Neural progenitor cell (in vitro differentiated cells): Measurements from ENCODE around the gene CYB5B. TPM values are rescaled to one million over a fixed set of nuclear protein-coding genes. Genes with fewer than 3 reads are reported as not detected.

Experiments used
- DNase-seq: peaks from one replicate; pipeline ENCODE4 v3.0.0-alpha.2; 2016; ENCODE audit warnings: low spot score
- H2AFZ ChIP-seq: fragments of 200-600 bp; sonication (generic); replicated peaks from 2 replicates; pipeline ENCODE4 v1.6.1; 2016; ENCODE audit warnings: antibody characterized with exemption
- H3F3A ChIP-seq: fragments of 200-600 bp; sonication (generic); 2 replicates; pipeline ENCODE4 v1.6.1; 2016; ENCODE audit warnings: antibody characterized with exemption, low read depth
- H3K27ac ChIP-seq: fragments of 200-600 bp; sonication (generic); 2 replicates; pipeline ENCODE4 v1.5.1; 2016; ENCODE audit warnings: mild to moderate bottlenecking
- H3K27me3 ChIP-seq: fragments of 200-600 bp; sonication (generic); 2 replicates; pipeline ENCODE4 v1.6.1; 2016; ENCODE audit warnings: mild to moderate bottlenecking, moderate library complexity
- H3K36me3 ChIP-seq: fragments of 200-600 bp; sonication (generic); 2 replicates; pipeline ENCODE4 v1.5.1; 2016
- H3K4me1 ChIP-seq: fragments of 200-600 bp; sonication (generic); 2 replicates; pipeline ENCODE4 v1.6.1; 2016; ENCODE audit warnings: mixed run types
- H3K4me2 ChIP-seq: fragments of 200-600 bp; sonication (generic); 2 replicates; pipeline ENCODE4 v1.6.1; 2016
- H3K4me3 ChIP-seq: fragments of 200-600 bp; sonication (generic); 2 replicates; pipeline ENCODE4 v1.5.1; 2016
- H3K79me2 ChIP-seq: fragments of 200-600 bp; sonication (generic); 2 replicates; pipeline ENCODE4 v1.6.1; 2016; ENCODE audit warnings: low read depth
- H3K9ac ChIP-seq: fragments of 200-600 bp; sonication (generic); 2 replicates; pipeline ENCODE4 v1.6.1; 2016
- H3K9me3 ChIP-seq: fragments of 200-600 bp; sonication (generic); 2 replicates; pipeline ENCODE4 v1.5.1; 2016; ENCODE audit warnings: low read depth
- H4K20me1 ChIP-seq: fragments of 200-600 bp; sonication (generic); 2 replicates; pipeline ENCODE4 v1.6.1; 2016; ENCODE audit warnings: low read depth
- H3K27ac Mint-ChIP-seq: 3 replicates; pipeline ENCODE4 v1.8.0; 2021; ENCODE audit warnings: mixed read lengths
- H3K27me3 Mint-ChIP-seq: 2 replicates; pipeline ENCODE4 v1.8.0; 2022; ENCODE audit warnings: low read depth, mild to moderate bottlenecking, inconsistent platforms, moderate library complexity, mixed read lengths; ENCODE audit not compliant: insufficient read depth
- H3K36me3 Mint-ChIP-seq: 3 replicates; pipeline ENCODE4 v1.8.0; 2021; ENCODE audit warnings: mixed read lengths
- H3K4me1 Mint-ChIP-seq: 3 replicates; pipeline ENCODE4 v1.8.0; 2021; ENCODE audit warnings: mixed read lengths
- H3K4me3 Mint-ChIP-seq: 3 replicates; pipeline ENCODE4 v1.8.0; 2021; ENCODE audit warnings: mild to moderate bottlenecking, moderate library complexity, mixed read lengths
- H3K9me3 Mint-ChIP-seq: 3 replicates; pipeline ENCODE4 v1.8.0; 2020; ENCODE audit warnings: mixed read lengths
- CTCF ChIP-seq: fragments of 200-600 bp; sonication (generic); IDR thresholded peaks from 2 replicates; pipeline ENCODE4 v1.5.1; 2017; ENCODE audit warnings: antibody characterized with exemption, mild to moderate bottlenecking
- EZH2 ChIP-seq: fragments of 200-600 bp; sonication (generic); IDR thresholded peaks from 2 replicates; pipeline ENCODE4 v1.6.1; 2017; ENCODE audit warnings: antibody characterized with exemption, mild to moderate bottlenecking, moderate library complexity
- EZH2phosphoT487 ChIP-seq: fragments of 200-600 bp; sonication (generic); IDR thresholded peaks from 2 replicates; pipeline ENCODE4 v1.6.1; 2017; ENCODE audit warnings: antibody characterized with exemption
- total RNA-seq: library from RNA; depleted of rRNA; stranded (reverse); fragments of >200 nt; gene quantifications from 2 replicates; pipeline ENCODE4 v1.2.3, GENCODE V29; 2015; ENCODE audit warnings: low replicate concordance

Gene CYB5B
- total RNA-seq, 1 donor from 2014 or later, result 108 TPM

- no peaks in the 10 kb centered on the region for H3K9me3 Mint-ChIP-seq
- H3K4me3 Mint-ChIP-seq, result no peak overlapping the region
Observed at GRCh38 chr16:69508033-69508755, 83.8 kb downstream of the CYB5B start.

GRCh38 chr16:69509125-69509524 lies 84.7 kb downstream of the CYB5B start:
- Histone ChIP-seq H3K27me3 (no peaks in the 10 kb centered on the region), H3F3A (no peaks in the 10 kb centered on the region), H3K4me2 (no peak overlapping the region), H3K79me2 (no peaks in the 10 kb centered on the region), H4K20me1 (no peaks in the 10 kb centered on the region), H3K4me3 (no peak overlapping the region), H3K9me3 (no peaks in the 10 kb centered on the region), H3K27ac (no peak overlapping the region), H3K36me3 (no peaks in the 10 kb centered on the region), H2AFZ (no peak overlapping the region), H3K4me1 (no peaks in the 10 kb centered on the region), H3K9ac (no peak overlapping the region)
- Mint-ChIP-seq H3K27me3 (no peaks in the 10 kb centered on the region), H3K27ac (no peak overlapping the region), H3K4me1 (no peaks in the 10 kb centered on the region), H3K9me3 (no peaks in the 10 kb centered on the region), H3K36me3 (no peaks in the 10 kb centered on the region), H3K4me3 (no peak overlapping the region)
- DNase-seq, result no peak
- TF ChIP-seq EZH2 (no peak), EZH2phosphoT487 (no peak)

More at GRCh38 chr16:69508033-69508755, 83.8 kb downstream of the CYB5B start:
- Histone ChIP-seq H3F3A (no peaks in the 10 kb centered on the region), H3K36me3 (no peaks in the 10 kb centered on the region), H3K27ac (no peak overlapping the region), H4K20me1 (no peaks in the 10 kb centered on the region), H3K27me3 (no peaks in the 10 kb centered on the region), H3K4me2 (no peak overlapping the region), H3K9ac (no peak overlapping the region), H3K4me1 (no peaks in the 10 kb centered on the region), H3K9me3 (no peaks in the 10 kb centered on the region), H3K79me2 (no peaks in the 10 kb centered on the region), H3K4me3 (no peak overlapping the region), H2AFZ (no peak overlapping the region)
- Mint-ChIP-seq H3K27ac (no peak overlapping the region), H3K27me3 (no peaks in the 10 kb centered on the region), H3K4me1 (no peaks in the 10 kb centered on the region), H3K36me3 (no peaks in the 10 kb centered on the region)
- no peak for TF ChIP-seq EZH2
- TF ChIP-seq EZH2phosphoT487, result no peak
- TF ChIP-seq CTCF, result no peak
- DNase-seq, result no peak

GRCh38 chr16:69511651-69512050 lies 87.2 kb downstream of the CYB5B start:
- Mint-ChIP-seq H3K36me3 (no peaks in the 10 kb centered on the region), H3K4me3 (no peak overlapping the region), H3K9me3 (no peaks in the 10 kb centered on the region), H3K27me3 (peaks cover 2% of the 10 kb centered on the region), H3K4me1 (no peaks in the 10 kb centered on the region), H3K27ac (no peak overlapping the region)
- H3K4me1 ChIP-seq, result no peaks in the 10 kb centered on the region
- no peaks in the 10 kb centered on the region for H3K9me3 ChIP-seq
- no peak overlapping the region for H3K4me2 ChIP-seq
- no peaks in the 10 kb centered on the region for H3K79me2 ChIP-seq
- no peaks in the 10 kb centered on the region for H3F3A ChIP-seq
- H3K9ac ChIP-seq, result no peak overlapping the region
- TF ChIP-seq EZH2 (no peak), EZH2phosphoT487 (no peak), CTCF (no peak)
- no peaks in the 10 kb centered on the region for H3K27me3 ChIP-seq
- no peak for DNase-seq
- H3K36me3 ChIP-seq, result no peaks in the 10 kb centered on the region
- H3K4me3 ChIP-seq, result no peak overlapping the region
- no peak overlapping the region for H3K27ac ChIP-seq
- H2AFZ ChIP-seq, result no peak overlapping the region
- no peaks in the 10 kb centered on the region for H4K20me1 ChIP-seq

- Mint-ChIP-seq H3K36me3 (no peaks in the 10 kb centered on the region), H3K27ac (no peak overlapping the region), H3K27me3 (peaks cover 2% of the 10 kb centered on the region), H3K9me3 (no peaks in the 10 kb centered on the region), H3K4me3 (no peak overlapping the region), H3K4me1 (no peaks in the 10 kb centered on the region)
- H3K79me2 ChIP-seq, result no peaks in the 10 kb centered on the region
- H2AFZ ChIP-seq, result no peak overlapping the region
- H4K20me1 ChIP-seq, result no peaks in the 10 kb centered on the region
- H3K4me3 ChIP-seq, result no peak overlapping the region
- no peak for DNase-seq
- no peaks in the 10 kb centered on the region for H3F3A ChIP-seq
- no peaks in the 10 kb centered on the region for H3K27me3 ChIP-seq
- H3K4me2 ChIP-seq, result no peak overlapping the region
- H3K4me1 ChIP-seq, result no peaks in the 10 kb centered on the region
- H3K9ac ChIP-seq, result no peak overlapping the region
- H3K27ac ChIP-seq, result no peak overlapping the region
- no peaks in the 10 kb centered on the region for H3K9me3 ChIP-seq
- H3K36me3 ChIP-seq, result no peaks in the 10 kb centered on the region
- no peak for TF ChIP-seq CTCF
- no peak for TF ChIP-seq EZH2phosphoT487
- no peak for TF ChIP-seq EZH2
Observed at GRCh38 chr16:69513180-69513966, 89.0 kb downstream of the CYB5B start.
